ENCODE measurements around the gene RETSAT.
A peak's percentile ranks its signal among the peaks of the same experiment; 100 is the strongest.
"Not testable (repeated sequence)": the region's sequence is repeated elsewhere in the genome, so short reads cannot be mapped to it uniquely, and the experiment has no call there.

The RETSAT gene

DNA sequence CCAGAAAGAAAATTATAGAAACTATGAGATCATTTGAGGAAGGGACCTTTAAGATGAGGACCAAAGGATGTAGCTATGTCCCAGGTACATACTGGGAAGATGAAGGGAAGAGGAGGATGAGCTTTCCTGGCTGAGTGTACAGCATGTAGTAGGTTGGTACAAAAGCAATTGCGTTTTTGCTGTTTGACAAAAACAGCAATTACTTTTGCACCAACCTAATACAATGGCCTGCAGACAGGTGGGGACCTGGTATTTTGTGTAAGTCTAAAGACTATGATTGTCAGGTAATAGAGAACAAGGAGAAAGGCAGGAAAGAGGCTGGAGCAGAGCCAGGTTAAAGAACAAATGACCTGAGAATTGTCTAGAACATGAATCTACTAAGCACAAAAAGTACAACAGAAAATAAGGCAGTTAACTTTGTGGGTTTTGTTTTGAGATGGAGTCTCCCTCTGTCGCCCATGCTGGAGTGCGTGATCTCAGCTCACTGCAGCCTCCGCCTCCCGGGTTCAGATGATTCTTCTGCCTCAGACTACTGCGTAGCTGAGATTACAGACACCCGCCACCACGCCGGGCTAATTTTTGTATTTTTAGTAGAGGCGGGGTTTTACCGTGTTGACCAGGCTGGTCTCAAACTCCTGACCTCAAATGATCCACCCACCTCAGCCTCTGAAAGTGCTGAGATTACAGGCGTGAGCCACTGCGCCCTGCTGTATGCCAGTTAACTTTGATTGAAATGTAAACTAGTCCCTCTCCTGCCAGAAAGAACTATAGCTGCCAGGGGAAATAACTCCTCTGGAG is 23.3 kb downstream of the RETSAT start:
- no peak for DNase-seq

DNA sequence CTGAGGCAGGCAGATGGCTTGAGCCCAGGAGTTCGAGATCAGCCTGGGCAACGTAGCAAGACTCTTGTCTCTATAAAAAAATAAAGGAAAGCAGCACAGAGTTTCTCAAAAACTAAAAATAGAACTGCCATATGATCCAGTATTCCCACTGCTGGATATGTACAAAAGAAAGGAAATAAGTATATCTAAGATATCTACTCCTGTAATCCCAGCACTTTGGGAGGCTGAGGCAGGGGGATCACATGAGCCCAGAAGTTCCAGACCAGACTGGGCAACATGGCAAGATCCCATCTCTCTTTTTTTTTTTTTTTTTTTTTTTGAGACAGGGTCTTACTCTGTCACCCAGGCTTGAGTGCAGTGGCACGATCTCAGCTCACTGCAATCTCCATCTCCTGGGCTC is 24.6 kb downstream of the RETSAT start:
- DNase-seq = not testable (repeated sequence)

DNA sequence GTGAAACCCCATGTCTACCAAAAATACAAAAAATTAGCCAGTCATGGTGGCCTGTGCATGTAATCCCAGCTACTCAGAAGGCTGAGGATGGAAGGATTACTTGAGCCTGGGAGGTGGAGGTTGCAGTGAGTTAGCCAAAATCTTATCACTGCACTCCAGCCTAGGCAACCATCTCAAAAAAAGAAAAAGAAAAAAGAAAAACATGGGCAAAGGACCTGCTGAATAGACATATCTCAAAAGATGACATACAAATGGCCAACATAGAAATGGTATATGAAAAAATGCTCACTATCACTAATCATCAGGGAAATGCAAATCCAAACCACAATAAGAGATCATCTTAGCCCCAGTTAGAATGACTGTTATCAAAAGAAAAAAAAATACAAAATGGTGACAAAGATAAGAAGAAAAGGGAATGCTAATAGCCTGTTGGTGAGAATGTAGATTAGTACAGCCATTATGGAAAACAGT is 25.1 kb downstream of the RETSAT start:
- no peak for DNase-seq

DNA sequence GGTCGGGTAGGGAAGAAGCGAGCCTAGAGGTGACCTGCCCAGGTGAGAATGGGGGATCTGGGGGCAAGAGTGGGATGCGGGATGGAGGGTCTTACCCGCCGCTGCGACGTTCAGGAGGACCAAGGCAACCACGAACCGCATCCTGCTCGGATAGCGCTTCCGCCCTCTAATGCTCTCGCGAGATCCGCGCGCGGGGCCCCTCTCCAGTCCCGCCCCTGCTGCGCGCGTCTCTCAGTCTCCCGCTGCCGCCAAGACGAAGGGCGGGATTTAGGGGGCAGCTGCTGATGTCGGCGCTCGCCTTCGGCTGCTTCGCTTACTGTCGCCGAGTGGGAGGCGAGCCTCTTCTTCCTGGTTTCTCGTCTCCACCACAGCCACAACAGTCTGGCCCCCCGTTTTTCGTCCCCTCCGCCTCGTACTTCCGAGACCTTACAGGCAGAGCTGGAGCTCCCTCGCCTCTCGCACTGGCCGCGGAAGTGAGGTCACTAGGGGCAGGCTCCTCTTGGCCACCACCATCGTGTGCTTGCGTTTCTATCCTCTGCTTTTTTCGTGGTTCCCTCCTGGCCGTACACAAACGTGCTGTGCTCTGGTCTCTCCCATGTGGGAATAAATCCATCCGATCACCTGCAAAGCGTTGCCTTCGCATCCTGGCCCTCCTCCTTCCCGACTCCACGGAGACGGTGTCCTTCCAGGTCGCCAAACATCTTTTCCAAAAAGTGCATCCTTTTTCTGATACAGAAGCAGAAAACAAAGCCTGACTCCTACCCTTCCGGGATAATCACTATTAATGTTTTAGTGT is 26.3 kb downstream of the RETSAT start, which contains the start of gene TGOLN2:
TGOLN2 (minus strand) TSS at position 168 of the 796 bp plus-strand sequence; CDS start at position 141, 27 bp downstream.
- peak; percentile 94 to 95 for DNase-seq

DNA sequence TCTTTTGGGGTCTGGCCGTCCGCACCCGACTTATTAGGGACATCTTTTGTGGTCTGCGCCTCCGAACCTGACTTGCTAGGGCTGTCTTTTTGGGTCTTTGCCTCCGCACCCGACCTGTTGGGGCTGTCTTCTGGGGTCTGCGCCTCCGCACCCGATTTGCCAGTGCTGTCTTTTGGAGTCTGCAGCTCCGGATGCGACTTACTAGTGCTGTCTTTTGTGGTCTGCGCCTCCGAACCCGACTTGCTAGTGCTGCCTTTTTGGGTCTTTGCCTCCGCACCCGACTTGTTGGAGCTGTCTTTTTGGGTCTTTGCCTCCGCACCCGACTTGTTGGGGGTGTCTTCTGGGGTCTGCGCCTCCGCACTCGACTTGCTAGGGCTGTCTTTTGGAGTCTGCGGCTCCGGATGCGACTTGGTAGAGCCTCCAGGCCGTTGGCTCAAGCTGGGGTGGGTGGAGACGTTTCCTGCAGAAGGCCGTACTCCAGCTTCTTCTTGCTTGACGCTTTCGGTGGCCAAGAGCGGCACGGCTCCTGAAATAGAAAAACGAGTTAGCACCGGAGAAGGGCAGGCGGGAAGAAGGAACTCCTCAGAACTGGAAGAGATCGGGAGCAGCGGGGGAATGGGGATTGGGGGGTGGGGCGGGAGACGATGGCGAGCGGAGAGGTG is 27.0 kb downstream of the RETSAT start:
- DNase-seq = peak in 1 of 2 donors; percentile 46

DNA sequence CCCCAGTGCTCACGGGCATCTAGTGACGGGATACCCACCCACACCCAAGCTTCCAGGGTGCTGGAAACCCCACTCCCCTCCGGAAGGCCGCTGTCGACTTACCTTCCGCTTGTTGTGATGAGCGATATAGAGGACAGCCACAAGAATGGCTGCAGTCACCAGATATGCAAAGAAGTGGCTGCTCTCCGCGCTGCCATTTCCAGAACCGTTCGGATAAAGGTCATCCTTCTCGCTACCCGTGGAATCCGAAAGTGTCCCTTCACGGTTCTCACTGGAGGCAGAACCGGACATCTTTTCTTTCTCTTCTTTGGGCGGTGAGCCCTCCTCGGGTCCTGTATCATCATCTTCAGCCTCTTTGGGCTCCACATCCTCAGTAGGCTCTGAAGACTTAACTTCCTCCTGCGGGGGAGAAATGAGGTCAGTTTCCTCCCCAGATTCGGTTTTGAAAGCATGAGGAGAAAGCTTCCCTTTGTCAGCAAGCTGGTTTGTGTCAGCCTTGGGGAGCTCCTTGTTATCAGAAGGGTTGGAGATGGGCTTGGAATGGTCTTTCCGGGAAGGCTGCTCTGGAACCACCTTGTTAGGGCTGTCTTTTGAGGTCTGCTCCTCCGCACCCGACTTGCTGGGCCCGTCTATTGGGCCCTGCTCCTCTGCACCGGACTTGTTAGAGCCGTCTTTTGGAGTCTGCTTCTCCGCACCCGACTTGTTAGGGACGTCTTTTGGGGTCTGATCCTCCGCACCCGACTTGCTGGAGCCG is 27.7 kb downstream of the RETSAT start:
- peak; percentile 88 to 90 for DNase-seq

DNA sequence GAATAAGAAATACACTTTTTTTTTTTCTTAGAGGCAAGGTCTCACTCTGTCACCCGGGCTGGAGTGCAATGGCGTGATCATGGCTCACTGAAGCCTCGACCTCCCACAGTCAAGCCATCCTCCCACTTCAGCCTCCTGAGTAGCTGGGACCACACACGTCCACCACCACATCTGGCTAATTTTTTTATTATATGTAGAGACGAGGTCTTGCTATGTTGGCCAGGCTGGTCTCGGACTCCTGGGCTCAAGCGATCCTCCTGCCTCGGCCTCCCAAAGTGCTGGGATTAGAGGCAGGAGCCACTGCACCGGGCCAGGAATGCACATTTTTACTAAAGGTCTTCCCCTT is 28.9 kb downstream of the RETSAT start:
- no peak for DNase-seq

DNA sequence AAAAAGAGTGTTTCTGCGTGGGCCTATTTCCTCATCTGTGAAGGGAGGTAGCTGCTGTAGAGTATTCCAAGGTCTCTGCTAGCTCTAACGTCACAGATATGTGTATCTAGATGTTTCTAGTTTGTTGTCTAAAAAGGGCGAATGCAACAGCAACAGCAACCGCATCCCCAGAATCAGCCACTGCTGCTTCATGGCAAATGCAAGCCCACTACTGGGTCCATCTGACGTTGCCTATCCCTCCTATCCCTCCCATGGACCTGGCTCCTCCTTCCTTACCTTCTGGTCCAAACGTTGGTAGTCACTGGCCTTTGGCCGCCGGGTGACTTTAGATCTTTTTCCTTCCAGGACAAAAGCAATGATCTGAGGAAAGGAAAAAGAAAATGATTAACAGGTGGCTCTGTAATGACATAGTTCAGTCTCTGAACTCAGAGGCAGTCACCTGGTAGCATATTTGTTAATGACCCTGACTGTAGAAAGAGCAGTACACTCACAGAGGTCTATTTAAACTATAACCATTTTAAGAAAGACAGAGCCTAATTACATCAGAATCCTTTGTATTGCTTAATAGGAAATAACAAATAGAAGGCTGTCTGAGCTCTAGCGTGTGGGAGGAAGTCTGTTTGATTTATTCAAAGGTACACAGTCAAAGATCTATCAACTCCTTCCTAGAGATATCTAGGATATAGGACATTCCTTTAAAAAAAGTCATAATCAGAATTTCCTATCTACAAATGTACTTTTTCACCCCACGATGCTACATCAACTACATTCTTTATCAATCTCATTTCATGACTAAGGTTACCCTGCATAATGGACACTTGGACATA is 29.5 kb downstream of the RETSAT start:
- DNase-seq = peak; percentile 36 to 72

DNA sequence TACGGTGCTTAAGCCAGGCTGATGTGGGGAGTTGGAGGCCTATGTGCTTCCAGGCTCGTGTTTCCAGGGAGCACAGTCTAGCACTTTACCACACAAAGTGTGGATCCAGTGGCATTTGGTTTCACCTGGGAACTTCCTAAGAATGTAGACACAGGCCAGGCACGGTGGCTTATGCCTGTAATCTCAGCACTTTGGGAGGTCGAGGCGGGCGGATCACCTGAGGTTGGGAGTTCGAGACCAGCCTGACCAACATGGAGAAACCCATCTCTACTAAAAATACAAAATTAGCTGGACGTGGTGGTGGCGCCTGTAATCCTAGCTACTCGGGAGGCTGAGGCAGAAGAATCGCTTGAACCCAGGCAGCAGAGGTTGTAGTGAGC is 30.4 kb downstream of the RETSAT start:
- not testable (repeated sequence) for DNase-seq

DNA sequence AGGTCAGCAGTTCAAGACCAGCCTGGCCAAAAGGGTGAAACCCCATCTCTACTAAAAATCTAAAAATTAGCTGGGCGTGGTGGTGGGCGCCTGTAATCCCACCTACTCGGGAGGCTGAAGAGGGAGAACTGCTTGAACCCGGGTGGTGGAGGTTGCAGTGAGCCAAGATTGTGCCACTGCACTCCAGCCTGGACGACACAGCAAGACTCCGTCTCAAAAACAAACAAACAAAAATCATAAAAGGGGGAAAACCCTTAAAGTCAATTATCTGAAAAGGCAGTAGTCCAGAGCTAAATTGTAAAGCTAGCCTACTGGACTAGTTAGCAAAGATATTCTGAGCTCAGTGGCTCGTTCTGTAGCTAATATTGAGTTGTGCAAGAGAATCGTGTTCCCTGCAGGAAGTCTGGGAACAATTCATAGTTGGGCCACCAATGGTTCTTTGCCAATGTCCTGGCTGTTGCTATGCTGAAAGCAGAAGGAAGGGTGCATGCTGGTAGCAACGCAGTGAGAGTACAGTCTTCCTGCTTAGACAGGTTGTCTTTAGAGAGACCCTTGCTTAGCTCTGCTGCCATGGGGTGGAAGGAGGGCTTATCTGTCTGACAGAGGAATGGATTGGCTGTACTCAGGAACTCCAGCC is 30.9 kb downstream of the RETSAT start:
- DNase-seq = peak in 1 of 2 donors; percentile 19

DNA sequence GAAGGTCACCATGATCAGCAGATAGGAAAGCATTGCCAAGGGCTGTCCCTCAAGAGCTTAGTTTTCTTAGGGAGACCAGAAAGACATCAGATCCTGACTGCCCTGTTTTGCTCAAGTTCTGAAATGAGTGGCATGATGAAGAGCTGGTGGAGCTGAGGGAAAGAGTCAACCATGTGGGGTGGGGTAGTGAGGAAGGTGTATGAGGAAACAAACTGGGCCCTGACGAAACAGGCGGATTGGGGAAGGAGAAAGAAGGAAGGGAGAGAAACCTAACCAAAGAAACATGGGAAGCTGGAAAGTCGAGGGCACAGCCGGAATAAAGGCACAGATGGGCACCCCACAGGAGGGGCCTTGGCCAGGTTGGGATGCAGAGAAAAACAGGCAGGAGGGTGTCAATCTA is 34.5 kb downstream of the RETSAT start:
- DNase-seq = peak; percentile 50 to 61

DNA sequence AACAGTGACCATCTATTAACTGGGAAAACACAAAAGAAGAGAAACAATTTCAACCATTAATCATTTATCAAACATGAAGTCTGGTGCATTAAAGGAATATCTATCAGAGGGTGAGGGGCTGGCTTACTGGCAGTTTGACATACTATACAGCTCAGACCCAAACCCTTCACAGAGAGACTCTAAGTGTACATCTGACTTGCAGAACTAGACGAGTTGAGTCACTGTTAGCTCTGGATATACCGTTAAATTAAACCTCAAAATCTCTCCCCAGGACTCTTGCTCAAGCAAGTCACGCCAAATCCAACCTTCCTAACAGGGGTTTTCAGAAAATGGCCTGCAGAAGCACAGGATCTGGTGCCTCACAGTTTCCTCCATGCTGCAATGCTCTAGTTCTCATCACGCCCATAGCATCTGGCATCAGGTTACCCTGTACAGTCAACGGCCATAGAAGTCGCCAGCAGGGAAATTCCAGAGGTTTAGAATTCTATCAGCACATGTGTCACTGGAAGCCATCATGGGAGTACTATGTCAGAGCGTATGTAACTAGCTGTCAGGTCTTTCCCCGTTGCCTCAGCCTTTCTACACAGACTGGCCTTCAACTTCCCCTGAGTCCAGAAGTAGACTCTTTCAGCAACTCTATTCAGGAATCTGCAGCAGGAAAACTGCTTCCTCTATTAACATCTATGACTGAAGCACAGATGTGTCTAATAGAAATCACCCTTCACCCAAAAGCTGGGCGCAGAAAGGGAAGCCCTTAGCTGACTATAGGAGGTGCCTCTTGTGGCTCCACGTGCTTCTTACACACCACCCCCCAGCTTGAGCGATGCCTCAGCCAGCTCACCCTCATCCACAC is 35.9 kb downstream of the RETSAT start:
- DNase-seq = peak; percentile 95 to 96

DNA sequence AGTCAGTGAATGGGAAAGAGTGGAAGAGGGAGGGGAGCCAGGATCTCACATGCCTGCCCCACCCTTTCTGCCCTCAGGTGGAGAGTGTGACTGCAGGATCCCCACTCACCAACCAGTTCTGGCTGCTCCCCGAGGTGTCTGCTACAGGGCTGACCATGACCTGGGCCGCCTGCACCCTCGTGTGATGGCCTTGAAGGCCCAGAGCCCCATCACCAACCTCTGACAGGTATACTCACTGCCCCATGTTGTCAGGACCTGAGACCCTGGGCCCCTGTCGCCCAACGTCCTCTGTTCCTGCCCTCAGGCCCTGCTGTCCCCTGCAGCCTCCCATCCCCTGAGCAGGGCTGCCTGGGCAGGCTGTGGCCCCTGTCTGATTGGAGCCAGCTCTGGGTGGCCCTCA is 38.4 kb downstream of the RETSAT start:
- not testable (repeated sequence) for DNase-seq

DNA sequence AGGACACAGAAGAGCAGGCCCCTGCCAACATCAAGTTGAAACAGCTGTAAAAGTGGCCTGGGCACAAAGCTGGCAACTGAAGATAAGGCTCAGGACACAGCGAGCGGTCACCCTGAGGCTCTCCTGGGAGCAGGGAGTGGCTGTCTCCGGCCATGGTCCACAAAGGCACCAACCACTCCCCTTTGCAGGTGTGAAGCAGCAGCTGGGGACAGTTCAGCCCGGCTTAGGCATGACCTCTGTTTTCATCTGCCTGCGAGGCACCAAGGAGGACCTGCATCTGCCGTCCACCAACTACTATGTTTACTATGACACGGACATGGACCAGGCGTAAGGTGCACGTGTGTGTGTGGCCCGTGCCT is 39.5 kb downstream of the RETSAT start:
- no peak for DNase-seq

DNA sequence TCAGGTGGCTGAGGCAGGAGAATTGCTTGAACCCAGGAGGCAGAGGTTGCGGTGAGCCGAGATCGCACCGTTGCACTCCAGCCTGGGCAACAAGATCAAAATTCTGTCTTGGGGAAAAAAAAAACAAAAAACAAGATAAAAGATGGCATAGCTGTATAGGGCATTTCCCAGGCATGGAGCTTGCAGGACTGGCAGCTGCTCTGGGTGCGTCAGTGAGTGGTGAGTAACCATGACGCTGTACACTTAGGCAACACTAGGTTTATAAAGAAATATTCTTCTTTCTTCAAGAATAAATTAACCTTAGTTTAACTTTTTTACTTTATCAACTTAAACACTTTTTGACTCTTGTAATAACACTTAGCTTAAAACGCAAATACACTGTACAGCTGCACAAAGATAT is 41.9 kb downstream of the RETSAT start:
- DNase-seq = no peak

DNA sequence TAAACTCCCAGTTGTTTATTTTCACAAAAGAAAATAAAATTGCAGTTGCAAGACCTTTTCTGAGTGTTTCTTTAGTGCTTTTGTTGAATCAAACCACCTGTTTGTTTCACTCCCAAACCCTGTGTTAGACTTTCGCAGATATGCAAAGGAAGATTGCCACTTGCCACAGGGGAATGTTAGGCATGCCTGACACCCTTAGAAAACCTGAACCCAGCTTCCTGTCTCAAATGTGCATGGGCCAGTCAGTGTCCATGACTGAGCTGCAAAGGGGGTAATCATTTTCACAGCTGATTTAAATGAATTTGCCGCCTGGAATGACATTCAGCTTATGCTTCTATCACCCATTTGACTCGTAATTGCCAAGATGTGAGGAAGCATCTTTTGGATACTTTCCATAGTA is 44.0 kb downstream of the RETSAT start:
- DNase-seq = no peak

DNA sequence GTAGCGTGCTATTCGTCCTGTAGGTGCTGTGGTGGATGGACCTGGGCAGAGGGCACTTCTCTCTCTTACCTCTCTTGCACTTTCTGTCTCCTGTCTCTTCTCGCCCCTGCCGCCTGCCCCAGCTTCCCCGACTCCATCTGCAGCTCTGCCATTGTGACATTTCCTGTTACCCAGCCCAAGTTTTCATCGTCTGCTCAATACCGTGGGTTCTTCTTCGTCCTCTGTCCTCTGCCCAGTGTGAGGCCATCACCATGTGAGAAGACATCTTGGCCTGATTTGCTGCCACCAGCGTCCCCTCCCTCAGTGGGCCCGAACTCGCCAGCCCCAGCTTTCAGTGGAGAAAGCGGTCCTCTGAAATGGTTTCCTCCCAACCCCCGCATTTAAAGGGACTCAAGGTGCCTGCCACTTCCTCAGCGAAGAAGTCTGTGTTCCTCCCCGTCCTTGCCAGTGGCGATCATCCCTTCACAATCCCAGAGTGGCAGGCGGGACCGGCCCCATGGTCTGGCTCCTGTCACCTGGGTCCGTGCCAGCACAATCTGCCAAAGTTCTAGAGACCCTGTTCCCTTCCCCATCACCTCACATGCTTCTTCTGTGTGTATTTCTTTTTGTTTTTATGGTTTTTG is 44.5 kb downstream of the RETSAT start:
- peak; percentile 43 to 46 for DNase-seq

DNA sequence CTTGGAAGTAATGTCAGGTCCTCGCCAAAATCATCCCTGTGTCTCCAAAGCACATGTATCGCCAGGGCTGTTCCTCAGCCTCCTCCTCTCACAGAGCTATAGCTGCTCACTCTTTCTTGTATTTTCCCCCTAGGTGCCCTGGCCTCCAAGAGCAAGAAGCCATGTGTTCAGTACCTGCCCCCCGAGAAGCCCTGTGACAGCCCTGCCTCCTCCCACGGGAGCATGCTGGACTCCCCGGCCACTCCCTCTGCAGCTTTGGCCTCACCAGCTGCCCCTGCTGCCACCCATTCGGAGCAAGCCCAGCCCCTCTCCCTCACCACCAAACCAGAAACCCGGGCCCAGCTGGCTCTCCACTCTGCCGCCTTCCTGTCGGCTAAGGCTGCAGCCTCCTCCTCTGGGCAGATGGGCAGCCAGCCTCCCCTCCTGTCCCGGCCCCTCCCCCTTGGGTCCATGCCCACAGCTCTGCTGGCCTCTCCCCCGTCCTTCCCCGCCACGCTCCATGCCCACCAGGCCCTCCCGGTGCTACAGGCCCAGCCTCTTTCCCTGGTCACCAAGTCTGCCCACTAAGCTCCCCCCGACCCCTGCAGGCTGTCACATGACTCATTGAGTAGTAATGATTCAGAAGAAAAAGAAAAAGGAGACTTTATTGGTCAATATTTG is 45.3 kb downstream of the RETSAT start:
- DNase-seq = no peak

DNA sequence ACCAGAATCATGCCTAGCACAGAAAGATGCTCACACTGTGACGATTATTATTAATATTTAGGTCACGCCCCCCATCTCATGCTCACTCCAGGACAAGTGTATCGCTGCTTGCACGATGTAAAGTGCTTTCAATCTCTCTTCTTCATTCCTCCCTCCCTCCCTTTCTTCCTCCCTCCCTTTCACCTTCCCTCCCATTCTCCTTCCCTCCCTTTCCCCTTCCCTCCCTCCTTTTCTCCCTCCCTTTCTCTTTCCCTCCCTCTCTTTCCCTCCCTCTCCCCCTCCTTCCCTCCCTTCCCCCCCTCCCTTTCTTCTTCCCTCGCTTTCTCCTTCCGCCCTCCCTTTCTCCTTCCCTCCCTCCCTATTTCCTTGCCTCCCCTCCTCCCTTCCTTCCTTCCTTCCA is 46.1 kb downstream of the RETSAT start:
- no peak for DNase-seq
